Islet of Langerhans (tissue), 1 donor: Measurements from ENCODE around the gene CNTN5.

Source experiments
- FAIRE-seq: peaks from one replicate; lab custom pipeline; 2011; peaks lifted over from hg19 to GRCh38; lab: Jason Lieb, UNC

CNTN5 gene

DNA sequence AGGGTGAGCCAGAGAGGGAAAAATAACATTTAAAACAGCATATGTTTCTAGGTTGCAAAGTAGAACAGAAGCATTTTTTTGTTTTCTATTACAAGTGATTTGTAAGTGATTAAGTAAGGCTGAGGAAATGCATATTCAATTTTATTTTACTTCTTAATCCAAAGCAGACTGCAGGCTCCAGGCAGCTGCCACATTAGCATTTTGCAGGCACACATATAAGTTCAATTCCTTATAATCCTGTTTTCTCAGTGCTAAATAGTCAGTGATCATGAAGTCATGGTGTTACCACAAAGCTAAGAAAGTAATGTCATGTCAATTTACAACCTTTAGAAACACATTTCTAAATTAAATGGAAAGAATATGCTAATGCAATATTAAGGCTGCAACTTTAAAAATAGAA is 149.8 kb downstream of the CNTN5 start:
- FAIRE-seq = no peak

GRCh38 chr11:99171330-99171729 is 150.6 kb downstream of the CNTN5 start:
- FAIRE-seq = no peak

DNA sequence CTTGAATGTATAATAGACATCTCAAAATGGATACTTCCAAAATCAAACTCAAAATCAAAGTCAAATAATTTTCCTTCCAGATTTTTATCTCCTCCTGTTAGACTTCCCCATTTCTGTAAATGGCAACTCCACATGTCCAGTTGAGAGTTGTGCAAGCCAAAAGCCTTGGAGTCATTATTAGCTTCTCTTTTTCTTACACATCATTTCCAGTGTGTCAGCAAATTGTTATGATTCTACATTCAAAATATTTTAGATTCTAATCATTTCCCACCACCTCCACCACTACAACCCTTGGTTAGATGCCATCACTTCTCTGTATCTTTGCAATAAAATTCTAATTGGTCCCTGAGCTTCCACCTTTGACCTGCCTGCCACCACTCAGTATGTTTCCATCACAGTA is 155.7 kb downstream of the CNTN5 start:
- no peak for FAIRE-seq

GRCh38 chr11:99177446-99177845 is 156.7 kb downstream of the CNTN5 start:
- no peak for FAIRE-seq

DNA sequence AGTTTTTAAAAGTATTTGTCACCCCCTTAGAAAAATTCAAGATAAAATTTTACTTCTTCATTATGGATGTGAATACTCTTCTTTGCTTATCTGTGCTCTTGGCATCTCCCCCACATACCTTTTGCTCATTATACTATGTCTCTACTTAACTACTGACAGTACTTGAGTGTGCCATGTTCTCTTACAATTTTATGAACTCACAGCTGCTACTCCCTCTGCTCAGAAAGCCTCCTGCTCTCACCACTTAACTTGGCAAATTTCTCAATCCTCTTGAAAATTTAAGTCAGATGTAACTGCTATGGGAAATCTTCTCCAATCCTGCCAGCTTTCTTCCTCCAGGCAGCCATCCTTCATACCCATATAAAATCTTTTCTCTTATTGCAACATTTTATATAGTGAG is 163.4 kb downstream of the CNTN5 start:
- no peak for FAIRE-seq

- no peak for FAIRE-seq
These were observed 167.5 kb downstream of the CNTN5 start for GRCh38 chr11:99188221-99188620.

GRCh38 chr11:99192716-99193115 is 172.0 kb downstream of the CNTN5 start:
- no peak for FAIRE-seq

- no peak for FAIRE-seq
These were observed 176.7 kb downstream of the CNTN5 start for GRCh38 chr11:99197477-99197876.

DNA sequence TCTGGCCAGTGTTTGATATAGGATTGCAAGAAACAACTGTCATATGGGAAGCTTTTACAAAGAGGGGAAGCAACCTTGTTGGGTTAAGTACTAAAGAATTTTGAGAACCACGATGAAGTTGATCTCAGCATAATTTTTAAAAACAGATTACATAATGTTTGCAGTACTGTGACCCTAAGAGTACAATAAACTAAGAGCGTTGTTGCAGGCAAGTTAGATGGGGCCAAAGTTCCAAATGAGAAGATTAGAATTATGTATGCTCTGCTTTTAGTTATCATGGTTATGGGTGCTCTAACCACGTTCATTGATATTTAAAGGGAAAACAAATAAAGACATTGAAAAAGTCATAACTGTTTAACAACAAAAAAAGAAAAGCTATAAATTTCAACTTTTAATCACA is 177.5 kb downstream of the CNTN5 start:
- FAIRE-seq = peak; percentile 73

GRCh38 chr11:99199341-99199740 is 178.6 kb downstream of the CNTN5 start:
- no peak for FAIRE-seq

- FAIRE-seq = no peak
These were observed 180.0 kb downstream of the CNTN5 start for GRCh38 chr11:99200720-99201119.

- no peak for FAIRE-seq
These were observed 188.1 kb downstream of the CNTN5 start for GRCh38 chr11:99208813-99209212.

GRCh38 chr11:99229544-99229943 is 208.8 kb downstream of the CNTN5 start:
- no peak for FAIRE-seq

GRCh38 chr11:99234534-99234933 is 213.8 kb downstream of the CNTN5 start:
- FAIRE-seq = no peak

GRCh38 chr11:99238401-99238800 is 217.7 kb downstream of the CNTN5 start:
- FAIRE-seq = no peak

DNA sequence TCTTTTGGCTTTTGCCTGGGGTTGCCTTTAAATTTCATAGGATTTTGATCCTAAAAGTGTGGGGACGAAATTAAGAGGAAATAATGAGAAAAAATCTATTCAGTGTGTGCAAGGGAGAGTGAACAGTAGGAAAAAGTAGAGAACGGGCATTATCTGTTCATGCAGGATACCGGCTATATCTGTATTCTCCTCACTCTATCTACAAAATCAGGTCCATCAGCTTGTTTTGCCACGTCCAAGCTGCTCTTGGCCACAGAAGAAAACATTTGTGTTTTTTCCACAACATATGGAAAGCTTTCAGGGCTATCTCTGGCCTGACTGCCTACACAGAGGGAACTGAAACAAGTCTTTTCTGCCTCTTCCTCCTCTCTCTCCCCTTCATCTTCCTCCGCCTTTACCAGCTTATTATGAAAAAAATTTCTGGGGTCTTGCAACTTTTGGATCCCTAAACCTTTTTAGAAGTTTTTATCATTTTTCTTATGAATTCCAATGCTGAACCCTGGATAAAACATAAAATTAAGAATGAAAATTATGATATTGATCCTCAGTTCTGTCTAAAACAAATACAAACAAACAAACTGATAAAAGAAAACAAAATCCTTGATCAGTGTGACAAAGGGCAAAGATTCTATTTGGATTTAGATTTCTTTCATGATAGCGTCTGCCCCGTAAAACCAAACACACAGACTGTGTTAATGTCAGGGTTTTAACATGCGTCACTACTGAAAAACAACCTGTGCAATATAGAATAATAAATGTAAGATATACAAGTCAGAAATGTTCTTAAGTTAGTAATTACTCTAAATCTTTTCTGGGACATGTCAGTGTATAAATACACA is 219.7 kb downstream of the CNTN5 start:
- FAIRE-seq = no peak

DNA sequence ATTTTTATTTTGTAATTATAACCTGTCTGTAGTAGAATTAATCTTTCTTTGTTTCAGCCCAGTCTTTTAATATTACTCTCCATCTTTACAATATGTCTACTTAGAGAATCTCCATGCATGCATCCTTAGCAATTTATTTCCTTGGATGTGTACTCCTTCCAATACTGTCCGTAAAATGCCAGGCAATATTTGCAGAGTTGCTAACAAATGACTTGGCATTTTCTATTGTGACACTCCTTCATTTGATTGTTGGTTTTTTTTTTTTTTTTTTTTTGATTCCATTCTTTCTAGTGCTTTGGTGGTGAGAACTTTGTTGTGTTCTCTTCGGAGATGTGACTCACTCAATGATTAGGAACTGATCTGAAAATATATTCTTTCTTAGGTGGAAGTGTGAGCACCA is 220.3 kb downstream of the CNTN5 start:
- FAIRE-seq = no peak

DNA sequence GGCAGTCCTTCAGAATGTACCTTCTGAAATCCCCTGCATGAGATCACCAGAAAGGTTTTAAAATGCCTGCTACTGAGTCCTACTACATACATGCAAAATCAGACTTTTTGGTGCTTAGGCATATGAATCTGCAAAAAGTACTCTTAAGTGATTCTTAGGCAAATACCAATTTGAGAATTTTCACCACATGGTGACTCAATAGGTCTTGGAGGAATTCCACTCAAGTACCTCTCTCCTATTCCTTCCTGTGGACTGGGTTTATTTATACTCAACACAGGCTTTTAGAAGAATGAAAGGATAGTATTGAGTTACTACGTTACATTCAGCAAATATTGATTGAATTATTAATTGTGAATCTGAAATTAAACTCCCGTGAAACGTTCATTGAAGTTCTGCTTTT is 223.9 kb downstream of the CNTN5 start:
- FAIRE-seq = no peak

- no peak for FAIRE-seq
These were observed 225.4 kb downstream of the CNTN5 start for GRCh38 chr11:99246199-99246598.

DNA sequence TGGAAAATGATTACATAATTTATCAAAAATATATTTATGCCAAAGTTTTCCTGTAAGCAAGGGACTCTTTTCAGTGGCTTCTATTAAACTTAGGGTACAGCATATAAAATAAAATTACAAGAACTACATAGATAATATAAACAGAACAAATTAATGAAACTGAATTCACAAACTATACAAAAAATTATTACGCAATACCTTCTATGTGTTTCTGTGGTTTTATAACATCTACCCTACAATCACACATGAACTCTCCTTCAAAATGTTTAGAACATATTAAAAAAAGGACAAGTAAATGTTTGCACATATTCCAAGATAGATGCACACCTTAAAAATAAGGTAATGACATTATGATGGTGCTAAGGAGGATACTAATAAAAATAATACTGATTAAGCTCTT is 235.9 kb downstream of the CNTN5 start:
- FAIRE-seq = peak; percentile 79

DNA sequence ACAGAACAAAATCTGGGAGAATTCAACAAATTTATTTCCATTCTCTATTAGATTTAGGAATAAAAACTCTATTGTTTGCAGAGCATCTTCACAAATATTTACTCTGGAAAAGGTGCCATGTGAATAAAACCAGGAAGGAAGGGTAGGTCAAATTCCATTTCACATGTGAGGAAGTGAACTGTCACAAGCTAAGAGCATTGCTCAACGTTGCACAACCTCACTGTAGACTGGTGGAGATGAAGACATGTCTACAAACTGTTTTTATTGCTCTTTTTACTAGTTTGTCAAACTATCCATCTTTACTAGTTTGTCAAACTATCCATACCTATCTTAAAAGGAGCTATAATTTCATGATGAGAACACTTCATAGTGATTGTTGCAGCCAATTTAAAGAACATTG is 236.4 kb downstream of the CNTN5 start:
- peak; percentile 33 for FAIRE-seq

DNA sequence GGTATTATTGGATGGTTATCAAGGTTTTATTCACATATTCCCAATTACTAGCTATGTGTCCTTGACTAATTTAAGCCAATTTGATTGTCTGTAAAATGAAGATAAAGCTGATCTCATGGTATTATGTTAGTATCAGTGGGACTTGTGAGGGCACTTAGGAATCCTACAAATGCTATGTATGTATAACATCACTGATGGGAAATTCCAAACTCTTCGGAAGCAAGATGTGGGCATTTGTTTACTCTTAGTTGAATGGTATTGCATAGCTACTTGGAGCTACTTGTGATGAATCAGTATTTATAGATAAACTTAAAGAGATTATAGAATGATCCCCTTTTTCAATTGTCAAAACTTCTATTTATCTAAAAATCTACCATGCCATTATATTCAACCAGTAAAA is 239.9 kb downstream of the CNTN5 start:
- FAIRE-seq = no peak

GRCh38 chr11:99268886-99269285 is 248.1 kb downstream of the CNTN5 start:
- FAIRE-seq = no peak

- FAIRE-seq = no peak
These were observed 250.8 kb downstream of the CNTN5 start for GRCh38 chr11:99271527-99271926.

DNA sequence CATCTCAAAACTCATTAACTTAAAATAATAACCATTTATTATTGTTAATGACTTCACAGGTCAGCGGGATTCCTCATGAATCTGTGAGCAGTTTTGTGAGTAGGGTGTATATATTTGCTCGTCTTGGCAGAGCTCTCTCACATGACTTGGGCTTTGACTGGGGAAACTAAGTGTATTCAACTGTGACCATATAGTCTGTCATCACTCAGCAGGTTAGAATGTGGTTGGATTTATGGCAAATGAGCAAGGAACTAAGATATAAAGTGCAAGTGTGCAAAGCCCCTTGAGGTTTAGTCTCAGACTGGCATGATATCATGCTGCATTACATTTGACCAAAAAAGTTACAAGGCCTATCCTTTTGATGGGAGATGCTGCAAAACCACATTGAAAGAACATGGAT is 254.8 kb downstream of the CNTN5 start:
- no peak for FAIRE-seq
